Activated B cell treated with CpG ODN at 0.5 μM for 24 hours (primary cell): ENCODE data around the gene SOX6. TPM values are rescaled to one million over a fixed set of nuclear protein-coding genes. Genes with fewer than 3 reads are reported as not detected.

Source experiments
- ATAC-seq: fragments of 200-7000 bp; cut with Tn5 transposase; one replicate; pipeline ENCODE4 v1.10.0; 2021; ENCODE audit warnings: low read depth, mild to moderate bottlenecking, moderate library complexity
- CTCF ChIA-PET: fragments of 350-600 bp; sonication (Branson Sonifier 250); formaldehyde crosslinking; loops from one replicate; lab custom pipeline; 2021; ENCODE audit warnings: antibody characterized with exemption; lab: Charles Lee
- POLR2A ChIA-PET: fragments of 350-600 bp; sonication (Branson Sonifier 250); formaldehyde crosslinking; loops from one replicate; lab custom pipeline; 2021; ENCODE audit warnings: antibody characterized with exemption; lab: Charles Lee
- DNase-seq: peaks from one replicate; pipeline ENCODE4 v3.0.0; 2022
- H3K27ac Mint-ChIP-seq: one replicate; pipeline ENCODE4 v1.8.0; 2020; ENCODE audit warnings: mixed read lengths
- H3K27me3 Mint-ChIP-seq: one replicate; pipeline ENCODE4 v1.8.0; 2021; ENCODE audit warnings: mixed read lengths
- H3K36me3 Mint-ChIP-seq: one replicate; pipeline ENCODE4 v1.8.0; 2021; ENCODE audit warnings: low read depth, mixed read lengths
- H3K4me1 Mint-ChIP-seq: one replicate; pipeline ENCODE4 v1.8.0; 2021; ENCODE audit warnings: mixed read lengths
- H3K4me3 Mint-ChIP-seq: one replicate; pipeline ENCODE4 v1.8.0; 2020; ENCODE audit warnings: mild to moderate bottlenecking, mixed read lengths
- H3K9me3 Mint-ChIP-seq: one replicate; pipeline ENCODE4 v1.8.0; 2020; ENCODE audit warnings: mixed read lengths
- CTCF ChIP-seq: fragments of 200-600 bp; IDR thresholded peaks from one replicate; pipeline ENCODE4 v1.8.0; 2022; ENCODE audit warnings: antibody characterized with exemption, mild to moderate bottlenecking
- intact Hi-C: fragments of 100-400 bp; cut with micrococcal nuclease; formaldehyde crosslinking; loops from one replicate; pipeline ENCODE4 v1.15.1; 2024
- total RNA-seq: library from RNA; stranded (reverse); gene quantifications from 2 replicates; pipeline ENCODE4 v1.2.3, GENCODE V29; 2022

The SOX6 gene
- total RNA-seq, 1 donor from 2014 or later: not detected

- intact Hi-C loops: no loop called here
- POLR2A ChIA-PET: no interaction called here
- H3K4me3 Mint-ChIP-seq: no peak overlapping the region
- no peak for TF ChIP-seq CTCF
- H3K27me3 Mint-ChIP-seq: no peaks in the 10 kb centered on the region
- no peak for ATAC-seq
- no peaks in the 10 kb centered on the region for H3K9me3 Mint-ChIP-seq
- no peak for DNase-seq
- no peaks in the 10 kb centered on the region for H3K36me3 Mint-ChIP-seq
- no peaks in the 10 kb centered on the region for H3K4me1 Mint-ChIP-seq
- H3K27ac Mint-ChIP-seq: no peak overlapping the region
- CTCF ChIA-PET: no interaction called here
Observed at GRCh38 chr11:15956302-15956701, 400.0 kb downstream of the SOX6 start.

- CTCF ChIA-PET: no interaction called here
- no peak for TF ChIP-seq CTCF
- Mint-ChIP-seq H3K36me3 (no peaks in the 10 kb centered on the region), H3K4me1 (no peaks in the 10 kb centered on the region), H3K9me3 (no peaks in the 10 kb centered on the region), H3K27ac (no peak overlapping the region), H3K27me3 (no peaks in the 10 kb centered on the region), H3K4me3 (no peak overlapping the region)
- intact Hi-C loops: no loop called here
- ATAC-seq: no peak
- DNase-seq: no peak
- POLR2A ChIA-PET: no interaction called here
Observed at GRCh38 chr11:15955595-15955994, 400.8 kb downstream of the SOX6 start.

- Mint-ChIP-seq H3K27me3 (no peaks in the 10 kb centered on the region), H3K4me1 (no peaks in the 10 kb centered on the region), H3K36me3 (no peaks in the 10 kb centered on the region), H3K27ac (no peak overlapping the region), H3K4me3 (no peak overlapping the region), H3K9me3 (peaks cover 5% of the 10 kb centered on the region)
- DNase-seq (no peak), ATAC-seq (no peak)
- intact Hi-C loops: no loop called here
- CTCF ChIA-PET: no interaction called here
- TF ChIP-seq CTCF: no peak
- POLR2A ChIA-PET: no interaction called here
Observed at GRCh38 chr11:15947681-15948648, 408.4 kb downstream of the SOX6 start.

GRCh38 chr11:15945726-15946125 is 410.6 kb downstream of the SOX6 start:
- H3K4me3 Mint-ChIP-seq: no peak overlapping the region
- no peaks in the 10 kb centered on the region for H3K27me3 Mint-ChIP-seq
- ChIA-PET CTCF (no interaction called here), POLR2A (no interaction called here)
- DNase-seq (no peak), ATAC-seq (no peak)
- no peaks in the 10 kb centered on the region for H3K4me1 Mint-ChIP-seq
- H3K36me3 Mint-ChIP-seq: no peaks in the 10 kb centered on the region
- H3K27ac Mint-ChIP-seq: no peak overlapping the region
- TF ChIP-seq CTCF: no peak
- H3K9me3 Mint-ChIP-seq: peaks cover 5% of the 10 kb centered on the region
- intact Hi-C loops: no loop called here

- no peaks in the 10 kb centered on the region for H3K27me3 Mint-ChIP-seq
- no peaks in the 10 kb centered on the region for H3K4me1 Mint-ChIP-seq
- no peak overlapping the region for H3K4me3 Mint-ChIP-seq
- DNase-seq (no peak), ATAC-seq (no peak)
- intact Hi-C loops: no loop called here
- no peak for TF ChIP-seq CTCF
- ChIA-PET POLR2A (no interaction called here), CTCF (no interaction called here)
- H3K9me3 Mint-ChIP-seq: peaks cover 5% of the 10 kb centered on the region
- H3K27ac Mint-ChIP-seq: no peak overlapping the region
- no peaks in the 10 kb centered on the region for H3K36me3 Mint-ChIP-seq
Observed at GRCh38 chr11:15944460-15944859, 411.9 kb downstream of the SOX6 start.
